H9 (cell line): ENCODE measurements around the gene RBM5. TPM values are rescaled to one million over a fixed set of nuclear protein-coding genes. Genes with fewer than 3 reads are reported as not detected.

ENCODE experiments used
- DNase-seq: peaks from one replicate; pipeline ENCODE4 v3.0.0-alpha.2; 2017
- H2AFZ ChIP-seq: one replicate; pipeline ENCODE4 v1.6.1; 2013; ENCODE audit warnings: mild to moderate bottlenecking, low read length, control low read depth, moderate library complexity
- H2AK5ac ChIP-seq: 2 replicates; pipeline ENCODE4 v1.6.1; 2013; ENCODE audit warnings: low read length, control low read depth, mixed read lengths; ENCODE audit not compliant: insufficient read length
- H2BK120ac ChIP-seq: one replicate; pipeline ENCODE4 v1.6.1; 2013; ENCODE audit warnings: low read depth, mild to moderate bottlenecking, low read length, control low read depth, inconsistent platforms; ENCODE audit not compliant: poor library complexity, severe bottlenecking
- H2BK12ac ChIP-seq: 2 replicates; pipeline ENCODE4 v1.6.1; 2013; ENCODE audit warnings: low read length, control low read depth, mixed read lengths, low read depth; ENCODE audit not compliant: insufficient read length
- H2BK15ac ChIP-seq: 2 replicates; pipeline ENCODE4 v1.6.1; 2013; ENCODE audit warnings: low read depth, low read length, control low read depth
- H2BK20ac ChIP-seq: one replicate; pipeline ENCODE4 v1.6.1; 2013; ENCODE audit warnings: low read depth, mild to moderate bottlenecking, low read length, control low read depth, inconsistent platforms; ENCODE audit not compliant: poor library complexity, severe bottlenecking
- H2BK5ac ChIP-seq: 2 replicates; pipeline ENCODE4 v1.6.1; 2013; ENCODE audit warnings: low read length, control low read depth, mixed read lengths; ENCODE audit not compliant: insufficient read length
- H3K14ac ChIP-seq: 2 replicates; pipeline ENCODE4 v1.6.1; 2013; ENCODE audit warnings: low read length, control low read depth; ENCODE audit not compliant: insufficient read depth
- H3K18ac ChIP-seq: 2 replicates; pipeline ENCODE4 v1.6.1; 2013; ENCODE audit warnings: low read depth, mild to moderate bottlenecking, mixed read lengths, low read length, control low read depth; ENCODE audit not compliant: insufficient read length
- H3K23ac ChIP-seq: 2 replicates; pipeline ENCODE4 v1.6.1; 2013; ENCODE audit warnings: low read length, control low read depth, mixed read lengths, low read depth; ENCODE audit not compliant: insufficient read length
- H3K23me2 ChIP-seq: 2 replicates; pipeline ENCODE4 v1.6.1; 2013; ENCODE audit warnings: low read depth, mild to moderate bottlenecking, mixed read lengths, low read length, control low read depth; ENCODE audit not compliant: insufficient read length, poor library complexity, severe bottlenecking
- H3K27ac ChIP-seq: 2 replicates; pipeline ENCODE4 v1.5.1; 2013; ENCODE audit warnings: low read length, control low read depth, mixed read lengths, low read depth; ENCODE audit not compliant: insufficient read length
- H3K27me3 ChIP-seq: 2 replicates; pipeline ENCODE4 v1.6.1; 2013; ENCODE audit warnings: low read length, control low read depth, inconsistent platforms; ENCODE audit not compliant: insufficient read depth
- H3K4ac ChIP-seq: 2 replicates; pipeline ENCODE4 v1.6.1; 2013; ENCODE audit warnings: low read depth, mild to moderate bottlenecking, control low read depth, inconsistent platforms, low read length, moderate library complexity
- H3K4me1 ChIP-seq: 2 replicates; pipeline ENCODE4 v1.6.1; 2013; ENCODE audit warnings: low read length, control low read depth, inconsistent platforms; ENCODE audit not compliant: insufficient read depth
- H3K4me2 ChIP-seq: 2 replicates; pipeline ENCODE4 v1.6.1; 2013; ENCODE audit warnings: low read length, control low read depth, mixed read lengths; ENCODE audit not compliant: insufficient read length, insufficient read depth
- H3K56ac ChIP-seq: 2 replicates; pipeline ENCODE4 v1.6.1; 2013; ENCODE audit warnings: low read depth, mild to moderate bottlenecking, mixed read lengths, low read length, control low read depth; ENCODE audit not compliant: insufficient read length
- H3K79me1 ChIP-seq: 2 replicates; pipeline ENCODE4 v1.6.1; 2013; ENCODE audit warnings: low read depth, mild to moderate bottlenecking, moderate library complexity, low read length, control low read depth, inconsistent platforms; ENCODE audit not compliant: insufficient read depth, poor library complexity, severe bottlenecking
- H3K79me2 ChIP-seq: 2 replicates; pipeline ENCODE4 v1.6.1; 2013; ENCODE audit warnings: low read length, control low read depth, inconsistent platforms; ENCODE audit not compliant: insufficient read depth
- H3K9ac ChIP-seq: 2 replicates; pipeline ENCODE4 v1.6.1; 2013; ENCODE audit warnings: low read length, control low read depth, mixed read lengths; ENCODE audit not compliant: insufficient read length; ENCODE audit errors: extremely low read depth
- H3K9me3 ChIP-seq: one replicate; pipeline ENCODE4 v1.6.1; 2013; ENCODE audit warnings: low read depth, low read length, inconsistent platforms; ENCODE audit not compliant: control insufficient read depth
- H3T11ph ChIP-seq: one replicate; pipeline ENCODE4 v1.6.1; 2013; ENCODE audit warnings: mild to moderate bottlenecking, low read length, control low read depth, inconsistent platforms
- H4K20me1 ChIP-seq: one replicate; pipeline ENCODE4 v1.6.1; 2013; ENCODE audit not compliant: control insufficient read depth, insufficient read length, insufficient read depth
- H4K5ac ChIP-seq: 2 replicates; pipeline ENCODE4 v1.6.1; 2013; ENCODE audit warnings: low read depth, mild to moderate bottlenecking, mixed read lengths, low read length, control low read depth; ENCODE audit not compliant: insufficient read length
- H4K8ac ChIP-seq: replicated peaks from 2 replicates; pipeline ENCODE4 v1.6.1; 2013; ENCODE audit warnings: low read length, control low read depth, mixed read lengths, low read depth; ENCODE audit not compliant: insufficient read length
- H4K91ac ChIP-seq: 2 replicates; pipeline ENCODE4 v1.6.1; 2013; ENCODE audit warnings: low read depth, mild to moderate bottlenecking, moderate library complexity, mixed read lengths, low read length, control low read depth; ENCODE audit not compliant: insufficient read length
- H3K27ac Mint-ChIP-seq, 3 experiments: 2 replicates in 2 of 3; 3 replicates in 1 of 3; pipeline ENCODE4 v1.8.0; 2020 to 2021; ENCODE audit warnings: mixed read lengths in 3 of 3, mild to moderate bottlenecking in 1 of 3, moderate library complexity in 1 of 3
- H3K27me3 Mint-ChIP-seq: 2 replicates; pipeline ENCODE4 v1.8.0; 2021; ENCODE audit warnings: low read depth, mild to moderate bottlenecking, moderate library complexity, mixed read lengths
- H3K36me3 Mint-ChIP-seq, 3 experiments: 2 replicates in 2 of 3; 3 replicates in 1 of 3; pipeline ENCODE4 v1.8.0; 2020 to 2021; ENCODE audit warnings: low read depth in 3 of 3, mixed read lengths in 3 of 3; ENCODE audit not compliant: insufficient read depth in 1 of 3
- H3K4me1 Mint-ChIP-seq, 2 experiments: 2 replicates each; pipeline ENCODE4 v1.8.0; 2020; ENCODE audit warnings: mixed read lengths in 2 of 2
- H3K4me3 Mint-ChIP-seq, 2 experiments: 2 replicates in 1 of 2; 3 replicates in 1 of 2; pipeline ENCODE4 v1.8.0; 2020 to 2021; ENCODE audit warnings: mild to moderate bottlenecking in 2 of 2, mixed read lengths in 2 of 2, moderate library complexity in 1 of 2
- H3K9me3 Mint-ChIP-seq, 2 experiments: 2 replicates in 1 of 2; 3 replicates in 1 of 2; pipeline ENCODE4 v1.8.0; 2020; ENCODE audit warnings: mild to moderate bottlenecking in 2 of 2, mixed read lengths in 2 of 2, moderate library complexity in 1 of 2
- WGBS: extraction: QIAGEN DNeasy Blood & Tissue Kit; methylation state at CpG from one replicate; pipeline ENCODE4 v1.1.7; 2013; ENCODE audit warnings: missing lambda C conversion rate, low lambda C conversion rate, mixed read lengths; ENCODE audit not compliant: insufficient read length; ENCODE audit errors: extremely low coverage; 5-methylcytosine and 5-hydroxymethylcytosine counted together
- total RNA-seq: library from RNA; stranded (reverse); gene quantifications from 2 replicates; pipeline ENCODE4 v1.2.1, GENCODE V29; 2021
- TF ChIP-seq, protein P1 (sequence below): fragments of 200-600 bp; sonication (generic); conservative IDR thresholded peaks from 3 replicates; pipeline ENCODE4 v1.8.0; 2021; ENCODE audit warnings: antibody characterized with exemption, mild to moderate bottlenecking

Gene RBM5
- total RNA-seq, 1 experiment from 2014 or later: 123 TPM

DNA sequence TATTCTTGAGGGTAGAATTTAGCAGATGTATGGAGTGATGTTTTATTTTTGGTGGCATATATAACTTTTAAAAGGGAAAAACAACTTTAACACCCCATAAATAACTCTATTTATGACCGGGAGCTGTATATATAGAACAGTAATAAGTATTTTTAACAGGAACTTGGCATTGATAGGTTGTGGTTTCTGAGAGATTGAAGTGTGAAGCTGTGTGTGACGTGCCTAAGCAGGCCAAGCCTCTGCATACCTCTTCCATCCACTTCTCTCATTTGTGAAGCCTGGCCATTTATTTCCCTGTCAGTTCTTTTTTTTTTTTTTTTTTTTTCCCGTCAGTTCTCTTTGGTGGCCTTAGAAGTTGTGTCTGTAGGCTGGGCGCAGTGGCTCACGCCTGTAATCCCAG, 23.0 kb downstream of the RBM5 start:
- Mint-ChIP-seq H3K27me3 (no peaks in the 10 kb centered on the region), H3K36me3 (peaks cover 66 to 97% (median 90%) of the 10 kb centered on the region in 3 experiments; a peak in 6 of 7 replicates), H3K27ac (peak overlapping the region in 1 of 3 experiments; percentile 53; a peak in 1 of 7 replicates), H3K4me1 (peaks cover 11 to 12% of the 10 kb centered on the region in 2 experiments), H3K4me3 (no peak overlapping the region), H3K9me3 (no peaks in the 10 kb centered on the region; a peak in 2 of 5 replicates)
- no peaks in the 10 kb centered on the region for H3K27me3 ChIP-seq
- no peak overlapping the region for H3T11ph ChIP-seq
- WGBS: no CpG with 5 or more reads among the region's 5 CpGs
- H3K14ac ChIP-seq: no peak overlapping the region
- H4K91ac ChIP-seq: no peak overlapping the region
- no peak overlapping the region for H4K8ac ChIP-seq
- H2BK120ac ChIP-seq: no peak overlapping the region
- no peak overlapping the region for H2BK15ac ChIP-seq
- H3K27ac ChIP-seq: no peak overlapping the region
- no peaks in the 10 kb centered on the region for H3K23me2 ChIP-seq
- no peak overlapping the region for H3K4me2 ChIP-seq
- DNase-seq: no peak
- no peak overlapping the region for H3K9ac ChIP-seq
- no peak overlapping the region for H3K23ac ChIP-seq
- no peak overlapping the region for H3K4ac ChIP-seq
- no peaks in the 10 kb centered on the region for H3K9me3 ChIP-seq
- H3K79me2 ChIP-seq: no peaks in the 10 kb centered on the region
- TF ChIP-seq, protein P1, sequence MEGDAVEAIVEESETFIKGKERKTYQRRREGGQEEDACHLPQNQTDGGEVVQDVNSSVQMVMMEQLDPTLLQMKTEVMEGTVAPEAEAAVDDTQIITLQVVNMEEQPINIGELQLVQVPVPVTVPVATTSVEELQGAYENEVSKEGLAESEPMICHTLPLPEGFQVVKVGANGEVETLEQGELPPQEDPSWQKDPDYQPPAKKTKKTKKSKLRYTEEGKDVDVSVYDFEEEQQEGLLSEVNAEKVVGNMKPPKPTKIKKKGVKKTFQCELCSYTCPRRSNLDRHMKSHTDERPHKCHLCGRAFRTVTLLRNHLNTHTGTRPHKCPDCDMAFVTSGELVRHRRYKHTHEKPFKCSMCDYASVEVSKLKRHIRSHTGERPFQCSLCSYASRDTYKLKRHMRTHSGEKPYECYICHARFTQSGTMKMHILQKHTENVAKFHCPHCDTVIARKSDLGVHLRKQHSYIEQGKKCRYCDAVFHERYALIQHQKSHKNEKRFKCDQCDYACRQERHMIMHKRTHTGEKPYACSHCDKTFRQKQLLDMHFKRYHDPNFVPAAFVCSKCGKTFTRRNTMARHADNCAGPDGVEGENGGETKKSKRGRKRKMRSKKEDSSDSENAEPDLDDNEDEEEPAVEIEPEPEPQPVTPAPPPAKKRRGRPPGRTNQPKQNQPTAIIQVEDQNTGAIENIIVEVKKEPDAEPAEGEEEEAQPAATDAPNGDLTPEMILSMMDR: no peak
- no peak overlapping the region for H3K56ac ChIP-seq
- H2BK12ac ChIP-seq: no peak overlapping the region
- H2BK20ac ChIP-seq: no peak overlapping the region
- no peak overlapping the region for H3K18ac ChIP-seq
- H4K5ac ChIP-seq: no peak overlapping the region
- H4K20me1 ChIP-seq: no peaks in the 10 kb centered on the region
- H2AFZ ChIP-seq: no peak overlapping the region
- H2BK5ac ChIP-seq: no peak overlapping the region
- no peaks in the 10 kb centered on the region for H3K79me1 ChIP-seq
- H2AK5ac ChIP-seq: no peak overlapping the region
- no peaks in the 10 kb centered on the region for H3K4me1 ChIP-seq
